K562 (cell line): Measurements from ENCODE around the gene SIGLEC1. TPM values are rescaled to one million over a fixed set of nuclear protein-coding genes. Genes with fewer than 3 reads are reported as not detected.

ENCODE experiments used
- CEBPZ ChIP-seq: fragments of 150-350 bp; IDR thresholded peaks from 2 replicates; pipeline ENCODE4 v1.6.1; 2014; ENCODE audit warnings: low read depth, mild to moderate bottlenecking, low read length, borderline replicate concordance
- CREB3 ChIP-seq: fragments of 450-650 bp; conservative IDR thresholded peaks from 2 replicates; pipeline ENCODE4 v1.6.1; 2016; ENCODE audit warnings: missing genetic modification characterization, low read depth, mild to moderate bottlenecking, missing compliant biosample characterization, moderate library complexity
- FOXM1 ChIP-seq, 2 experiments: fragments of 450-650 bp in 1 of 2; sonication (generic) in 1 of 2; formaldehyde crosslinking in 1 of 2; IDR thresholded peaks; 2 replicates each; pipeline versions ENCODE4 v1.6.1 to v1.9.0; 2017 to 2022; ENCODE audit warnings: low read depth in 2 of 2, mild to moderate bottlenecking in 2 of 2, missing genetic modification reagents in 1 of 2, moderate library complexity in 1 of 2
- GTF2B ChIP-seq: IDR thresholded peaks from 2 replicates; pipeline ENCODE4 v1.6.1; 2011; ENCODE audit not compliant: insufficient read length; ENCODE audit errors: extremely low read depth
- MXI1 ChIP-seq: IDR thresholded peaks from 2 replicates; pipeline ENCODE4 v1.6.1; 2011; ENCODE audit warnings: low read depth, mild to moderate bottlenecking, improper control_type of control experiment, low read length
- NCOA1 ChIP-seq: fragments of 450-650 bp; IDR thresholded peaks from 2 replicates; pipeline ENCODE4 v1.6.1; 2016; ENCODE audit warnings: low read depth
- ZBTB9 ChIP-seq: fragments of 450-650 bp; formaldehyde crosslinking; IDR thresholded peaks from 2 replicates; pipeline ENCODE4 v1.4.0; 2020; ENCODE audit warnings: mild to moderate bottlenecking, moderate library complexity
- ZNF212 ChIP-seq: fragments of 450-650 bp; formaldehyde crosslinking; IDR thresholded peaks from 2 replicates; pipeline ENCODE4 v1.4.0; 2020; ENCODE audit warnings: mild to moderate bottlenecking
- ZNF232 ChIP-seq: sonication (generic); formaldehyde crosslinking; IDR thresholded peaks from 2 replicates; pipeline ENCODE4 v1.8.0; 2022; ENCODE audit warnings: mild to moderate bottlenecking, missing genetic modification reagents
- polyA plus RNA-seq, 8 experiments: library from polyadenylated mRNA; depleted of rRNA in 4 of 8; stranded (reverse) in 5 of 8; unstranded in 3 of 8; fragments of >200 nt; fragmentation: Nextera tagmentation in 2 of 8; fragmentation: Illumina TruSeq in 1 of 8; extraction: Ambion mirVana in 2 of 8; extraction: Trizol in 1 of 8; gene quantifications; 2 replicates each; pipeline versions ENCODE4 v1.2.1 to v1.2.3, GENCODE V29; 2011 to 2014; ENCODE audit warnings: inconsistent platforms in 1 of 8, missing spikeins in 1 of 8
- total RNA-seq, 7 experiments: library from RNA; depleted of rRNA in 6 of 7; stranded (reverse); fragments of >200 nt in 6 of 7; fragmentation: Illumina TruSeq in 2 of 7; extraction: Trizol in 2 of 7; gene quantifications; 2 replicates each; pipeline versions ENCODE4 v1.2.1 to v1.2.3, GENCODE V29; 2011 to 2021; ENCODE audit warnings: low replicate concordance in 1 of 7

Gene SIGLEC1
- total and polyA plus RNA-seq, 9 of the 15 experiments (the other 6 are each of a cell fraction or from before 2014, with no cell fraction given), result 0.05 to 0.07 TPM; not detected in 7

GRCh38 chr20:3696745-3697587 lies 15.4 kb downstream of the SIGLEC1 start (continued):
- TF ChIP-seq CEBPZ (no peak), CREB3 (tag) (no peak), FOXM1 (IDR thresholded peaks at IDR 0.05; ENCODE audit: low read depth) (no peak), FOXM1 (CRISPR knock-in tag; IDR thresholded peaks at IDR 0.05; ENCODE audit: low read depth) (no peak), MXI1 (no peak), ZNF212 (CRISPR knock-in tag) (no peak), NCOA1 (no peak), ZNF232 (no peak), ZBTB9 (CRISPR knock-in tag) (no peak), GTF2B (no peak)
- TF ChIP-seq, all 486 proteins: peak for 0
